IMR-90 (cell line): ENCODE measurements around the gene INTS2. TPM values are rescaled to one million over a fixed set of nuclear protein-coding genes. Genes with fewer than 3 reads are reported as not detected.

Experiments used
- ATAC-seq: fragments of 200-7000 bp; cut with Tn5 transposase; 2 replicates; pipeline ENCODE4 v1.9.1; 2020; ENCODE audit warnings: low read depth, mild to moderate bottlenecking, moderate library complexity
- BruUV-seq: library from RNA; stranded (reverse); fragments of 400-500 nt; replicated peaks from 2 replicates; lab custom pipeline; 2021; lab: Mats Ljungman, UMichigan
- CTCF ChIA-PET: fragments of 300-600 bp; formaldehyde crosslinking; extraction: SDS; loops from one replicate; lab custom pipeline; 2021; ENCODE audit warnings: antibody characterized with exemption; lab: Yijun Ruan, JAX
- POLR2A ChIA-PET: fragments of 300-600 bp; sonication (Branson Sonifier 250); formaldehyde crosslinking; loops from one replicate; lab custom pipeline; 2022; ENCODE audit warnings: antibody characterized with exemption; ENCODE audit not compliant: unreplicated experiment; lab: Charles Lee
- DNase-seq: peaks from one replicate; pipeline ENCODE4 v3.0.0; 2013
- H2AFZ ChIP-seq: replicated peaks from 2 replicates; pipeline ENCODE3; 2013; ENCODE audit warnings: low read length, mild to moderate bottlenecking; ENCODE audit not compliant: poor library complexity
- H2AK5ac ChIP-seq: 2 replicates; pipeline ENCODE4 v1.6.1; 2013; ENCODE audit warnings: low read depth, low read length, inconsistent platforms
- H2AK9ac ChIP-seq: replicated peaks from 2 replicates; pipeline ENCODE3; 2013; ENCODE audit warnings: mild to moderate bottlenecking, low read depth, low read length, moderate library complexity; ENCODE audit not compliant: poor library complexity
- H2BK120ac ChIP-seq: 2 replicates; pipeline ENCODE4 v1.6.1; 2013; ENCODE audit warnings: low read depth, low read length, inconsistent platforms
- H2BK15ac ChIP-seq: 3 replicates; pipeline ENCODE4 v1.6.1; 2013; ENCODE audit warnings: low read depth, low read length, inconsistent platforms
- H2BK20ac ChIP-seq: 2 replicates; pipeline ENCODE4 v1.6.1; 2013; ENCODE audit warnings: low read depth, mild to moderate bottlenecking, inconsistent platforms, low read length, moderate library complexity
- H2BK5ac ChIP-seq: 2 replicates; pipeline ENCODE4 v1.6.1; 2013; ENCODE audit warnings: mild to moderate bottlenecking, low read depth, low read length, inconsistent platforms; ENCODE audit not compliant: poor library complexity, severe bottlenecking
- H3K14ac ChIP-seq: replicated peaks from 2 replicates; pipeline ENCODE4 v1.6.1; 2013; ENCODE audit warnings: low read depth, low read length, inconsistent platforms
- H3K18ac ChIP-seq: 2 replicates; pipeline ENCODE4 v1.6.1; 2013; ENCODE audit warnings: low read depth, low read length, control low read depth
- H3K23ac ChIP-seq: 2 replicates; pipeline ENCODE4 v1.6.1; 2013; ENCODE audit warnings: low read depth, low read length, inconsistent platforms
- H3K27ac ChIP-seq: 2 replicates; pipeline ENCODE4 v1.5.1; 2013; ENCODE audit warnings: mild to moderate bottlenecking, control low read depth, low read length; ENCODE audit not compliant: insufficient read depth
- H3K27me3 ChIP-seq: 2 replicates; pipeline ENCODE4 v1.6.1; 2013; ENCODE audit warnings: low read length; ENCODE audit not compliant: control insufficient read depth, insufficient read depth
- H3K36me3 ChIP-seq: 2 replicates; pipeline ENCODE4 v1.6.1; 2013; ENCODE audit warnings: low read length, mixed read lengths; ENCODE audit not compliant: control insufficient read depth, insufficient read depth
- H3K4ac ChIP-seq: 2 replicates; pipeline ENCODE4 v1.6.1; 2013; ENCODE audit warnings: low read depth, low read length, inconsistent platforms
- H3K4me1 ChIP-seq: 2 replicates; pipeline ENCODE4 v1.6.1; 2013; ENCODE audit warnings: low read length, mixed read lengths; ENCODE audit not compliant: control insufficient read depth, insufficient read depth
- H3K4me2 ChIP-seq: 2 replicates; pipeline ENCODE4 v1.6.1; 2013; ENCODE audit warnings: low read depth, mild to moderate bottlenecking, control low read depth, low read length, moderate library complexity
- H3K4me3 ChIP-seq: 2 replicates; pipeline ENCODE4 v1.5.1; 2013; ENCODE audit warnings: low read depth, mild to moderate bottlenecking, control low read depth, low read length, moderate library complexity; ENCODE audit not compliant: insufficient read depth
- H3K56ac ChIP-seq: 2 replicates; pipeline ENCODE4 v1.6.1; 2013; ENCODE audit warnings: low read length, inconsistent platforms; ENCODE audit not compliant: insufficient read depth; ENCODE audit errors: extremely low read depth
- H3K79me1 ChIP-seq, 2 experiments: 2 replicates each; pipeline ENCODE4 v1.6.1; 2013; ENCODE audit warnings: low read length in 2 of 2, inconsistent platforms in 1 of 2, low read depth in 1 of 2
- H3K9ac ChIP-seq: 2 replicates; pipeline ENCODE4 v1.6.1; 2013; ENCODE audit warnings: low read depth, low read length, control low read depth
- H3K9me1 ChIP-seq: 2 replicates; pipeline ENCODE4 v1.6.1; 2013; ENCODE audit warnings: low read length, inconsistent platforms; ENCODE audit not compliant: insufficient read depth
- H3K9me3 ChIP-seq: 2 replicates; pipeline ENCODE4 v1.6.1; 2013; ENCODE audit warnings: low read length; ENCODE audit not compliant: control insufficient read depth, insufficient read depth
- H4K20me1 ChIP-seq: 2 replicates; pipeline ENCODE4 v1.6.1; 2013; ENCODE audit warnings: low read length, inconsistent platforms; ENCODE audit not compliant: insufficient read depth
- H4K5ac ChIP-seq: 2 replicates; pipeline ENCODE4 v1.6.1; 2013; ENCODE audit warnings: mild to moderate bottlenecking, low read depth, low read length, control low read depth
- H4K8ac ChIP-seq, 2 experiments: 2 replicates each; pipeline ENCODE4 v1.6.1; 2013; ENCODE audit warnings: low read depth in 2 of 2, low read length in 2 of 2, control low read depth in 1 of 2, inconsistent platforms in 1 of 2
- H4K91ac ChIP-seq: 2 replicates; pipeline ENCODE4 v1.6.1; 2013; ENCODE audit warnings: low read depth, low read length, inconsistent platforms; ENCODE audit not compliant: insufficient read depth
- BHLHE40 ChIP-seq: fragments of 150-350 bp; IDR thresholded peaks from 2 replicates; pipeline ENCODE4 v1.6.1; 2016; ENCODE audit warnings: mild to moderate bottlenecking, low read depth, low read length
- CHD1 ChIP-seq: IDR thresholded peaks from 2 replicates; pipeline ENCODE4 v1.6.1; 2012; ENCODE audit warnings: low read depth, low read length, improper control_type of control experiment
- CTCF ChIP-seq: conservative IDR thresholded peaks from 2 replicates; pipeline ENCODE4 v1.5.1; 2012; ENCODE audit warnings: mild to moderate bottlenecking, low read depth, low read length, improper control_type of control experiment
- ELK1 ChIP-seq: fragments of 150-350 bp; IDR thresholded peaks from 2 replicates; pipeline ENCODE4 v1.6.1; 2016; ENCODE audit warnings: low read depth, mild to moderate bottlenecking, low read length, moderate library complexity, borderline replicate concordance
- FOS ChIP-seq: fragments of 150-350 bp; IDR thresholded peaks from 2 replicates; pipeline ENCODE4 v1.6.1; 2016; ENCODE audit warnings: low read depth, low read length
- MAFK ChIP-seq: IDR thresholded peaks from 2 replicates; pipeline ENCODE4 v1.6.1; 2012; ENCODE audit warnings: low read depth, low read length, improper control_type of control experiment
- MAZ ChIP-seq: IDR thresholded peaks from 2 replicates; pipeline ENCODE4 v1.6.1; 2012; ENCODE audit warnings: low read depth, mild to moderate bottlenecking, low read length, improper control_type of control experiment, moderate library complexity, borderline replicate concordance
- MXI1 ChIP-seq: IDR thresholded peaks from 2 replicates; pipeline ENCODE4 v1.6.1; 2012; ENCODE audit warnings: low read depth, mild to moderate bottlenecking, low read length, moderate library complexity, borderline replicate concordance
- NFE2L2 ChIP-seq: fragments of 150-350 bp; IDR thresholded peaks from 2 replicates; pipeline ENCODE4 v1.6.1; 2016; ENCODE audit warnings: low read depth, mild to moderate bottlenecking, low read length
- POLR2A ChIP-seq: IDR thresholded peaks from 2 replicates; pipeline ENCODE4 v1.6.1; 2012; ENCODE audit warnings: mild to moderate bottlenecking, low read depth, low read length
- RAD21 ChIP-seq: IDR thresholded peaks from 2 replicates; pipeline ENCODE4 v1.6.1; 2012; ENCODE audit warnings: low read length, improper control_type of control experiment
- RCOR1 ChIP-seq: IDR thresholded peaks from 2 replicates; pipeline ENCODE4 v1.6.1; 2012; ENCODE audit warnings: mild to moderate bottlenecking, low read length, improper control_type of control experiment; ENCODE audit not compliant: insufficient replicate concordance
- SMC3 ChIP-seq: fragments of 150-350 bp; IDR thresholded peaks from 2 replicates; pipeline ENCODE4 v1.6.1; 2016; ENCODE audit warnings: low read depth, mild to moderate bottlenecking, antibody characterized with exemption, low read length, moderate library complexity
- USF2 ChIP-seq: fragments of 150-350 bp; IDR thresholded peaks from 2 replicates; pipeline ENCODE4 v1.6.1; 2017; ENCODE audit warnings: mild to moderate bottlenecking, antibody characterized with exemption, low read length, low read depth
- WGBS, 2 experiments: methylation state at CpG; one replicate each; pipeline versions ENCODE4 v1.1.5 to v1.1.7; 2013; ENCODE audit warnings: missing lambda C conversion rate in 2 of 2; ENCODE audit not compliant: insufficient read length in 1 of 2; ENCODE audit errors: extremely low coverage in 2 of 2; 5-methylcytosine and 5-hydroxymethylcytosine counted together
- dilution Hi-C: fragments of 300-500 bp; cut with HindIII; formaldehyde crosslinking; loops from one replicate; pipeline ENCODE4 v1.14.3; 2018; ENCODE audit warnings: low sequenced_read_pairs; ENCODE audit not compliant: unreplicated experiment
- in situ Hi-C: fragments of 300-500 bp; cut with MboI; formaldehyde crosslinking; loops from 3 replicates; pipeline ENCODE4 v1.14.3; 2019; ENCODE audit warnings: low sequenced_read_pairs, inconsistent platforms, mixed read lengths
- intact Hi-C: fragments of 100-400 bp; cut with micrococcal nuclease; formaldehyde crosslinking; loops from 2 replicates; pipeline ENCODE4 v1.10.0; 2022
- polyA plus RNA-seq, 3 experiments: library from polyadenylated mRNA; depleted of rRNA; stranded (reverse); fragments of >200 nt; gene quantifications; 2 replicates each; pipeline ENCODE4 v1.2.3, GENCODE V29; 2012; ENCODE audit warnings: low replicate concordance in 1 of 3
- total RNA-seq: library from RNA; depleted of rRNA; stranded (reverse); fragments of >200 nt; gene quantifications from 2 replicates; pipeline ENCODE4 v1.2.3, GENCODE V29; 2012

The INTS2 gene
- total and polyA plus RNA-seq, 2 of the 4 experiments (the other 2 are of a cell fraction): 4.0 to 17.4 TPM

GRCh38 chr17:61877837-61878236 lies 49.9 kb downstream of the INTS2 start:
- in situ Hi-C loops (no loop called here), intact Hi-C loops (no loop called here), dilution Hi-C loops (no loop called here)
- Histone ChIP-seq H3K4me3 (no peak overlapping the region), H2BK120ac (no peak overlapping the region), H2AK9ac (no peak overlapping the region), H3K9me3 (no peaks in the 10 kb centered on the region), H3K9me1 (no peaks in the 10 kb centered on the region), H3K79me1 (no peaks in the 10 kb centered on the region; a peak in 1 of 4 replicates), H3K4me2 (no peak overlapping the region), H3K56ac (no peak overlapping the region), H2AFZ (no peak overlapping the region), H4K5ac (no peak overlapping the region), H2BK5ac (no peak overlapping the region), H4K8ac (no peak overlapping the region), H3K27ac (no peak overlapping the region), H3K23ac (no peak overlapping the region), H3K27me3 (no peaks in the 10 kb centered on the region), H3K18ac (no peak overlapping the region), H3K36me3 (peaks cover 6% of the 10 kb centered on the region), H2BK20ac (no peak overlapping the region), H2AK5ac (no peak overlapping the region), H3K4ac (no peak overlapping the region), H3K9ac (no peak overlapping the region), H3K14ac (no peak overlapping the region), H4K91ac (no peak overlapping the region), H2BK15ac (no peak overlapping the region), H3K4me1 (no peaks in the 10 kb centered on the region), H4K20me1 (no peaks in the 10 kb centered on the region)
- no peak for TF ChIP-seq USF2
- no peak for TF ChIP-seq MAFK
- no peak for TF ChIP-seq SMC3
- TF ChIP-seq CTCF: no peak
- no peak for TF ChIP-seq MXI1
- no peak for TF ChIP-seq RAD21
- TF ChIP-seq BHLHE40: no peak
- no peak for TF ChIP-seq FOS
- TF ChIP-seq NFE2L2: no peak
- TF ChIP-seq MAZ: no peak
- TF ChIP-seq ELK1: no peak
- no peak for TF ChIP-seq POLR2A
- TF ChIP-seq CHD1: no peak
- no peak for TF ChIP-seq RCOR1
- no CpG with 5 or more reads among the region's 2 CpGs for WGBS, 2 experiments
- ChIA-PET CTCF (no interaction called here), POLR2A (no interaction called here)
- ATAC-seq (no peak), DNase-seq (no peak)
- BruUV-seq: no TSS peak
